ENCODE results near the gene LOXHD1.

LOXHD1 gene

DNA sequence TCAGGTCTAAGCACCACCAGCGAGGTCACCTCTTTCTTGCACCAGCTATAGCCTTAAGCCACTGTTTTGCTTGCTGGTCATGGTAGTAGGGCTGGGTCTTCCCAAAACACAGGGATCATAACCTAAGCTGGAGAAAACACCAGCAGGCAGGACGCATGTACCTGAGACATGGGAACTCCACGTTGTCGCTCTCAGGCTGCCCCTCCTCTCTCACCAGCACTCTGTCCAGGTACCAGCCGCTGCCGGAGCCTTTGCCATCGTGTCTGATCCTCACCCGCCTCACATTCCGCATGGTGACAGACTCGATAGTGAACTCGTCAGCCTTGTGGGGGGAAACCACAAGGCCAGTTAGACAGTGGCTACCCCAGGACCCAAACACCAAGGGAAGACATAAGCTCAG is 79.5 kb downstream of the LOXHD1 start:
- in situ Hi-C loops (cut with HindIII; ENCODE audit: low sequenced_read_pairs) = no loop called here

DNA sequence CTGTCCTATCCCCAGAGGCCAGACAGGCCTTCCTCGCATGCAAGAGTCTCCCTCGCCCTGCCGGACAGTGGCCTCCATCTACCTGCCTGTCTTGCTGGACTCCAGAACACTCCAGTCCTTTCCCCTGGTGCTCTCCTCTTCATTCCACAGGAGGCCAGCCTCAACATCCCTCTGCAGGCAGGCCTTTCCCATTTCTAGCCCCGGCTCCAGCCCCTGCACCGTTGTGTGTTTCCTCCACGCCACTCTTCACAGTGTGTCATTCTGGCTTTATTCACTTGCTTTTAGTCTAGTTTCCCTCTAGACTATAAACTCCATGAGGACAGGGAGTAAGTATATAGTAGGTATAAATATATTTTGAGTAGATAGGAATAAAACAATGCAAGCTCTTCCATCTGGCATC is 81.2 kb downstream of the LOXHD1 start:
- in situ Hi-C loops (cut with HindIII; ENCODE audit: low sequenced_read_pairs) = no loop called here

DNA sequence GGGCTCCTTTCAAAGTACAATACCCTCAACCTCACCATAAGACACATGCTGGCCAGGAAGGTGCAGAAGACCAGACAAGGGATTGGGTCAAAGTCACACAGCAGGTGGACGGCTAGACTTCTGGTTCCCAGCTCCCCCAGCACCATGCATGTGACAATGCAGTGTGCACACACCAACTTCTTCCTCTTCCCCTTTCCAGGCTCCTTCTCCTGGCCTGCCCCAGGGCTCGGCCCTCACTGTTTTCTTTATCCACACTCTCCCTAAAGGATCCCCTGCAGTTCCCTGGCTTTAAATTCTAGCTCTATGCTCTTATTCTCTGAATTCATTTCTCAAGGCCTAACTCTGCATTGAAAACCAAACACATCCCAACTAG is 82.3 kb downstream of the LOXHD1 start:
- in situ Hi-C loops (cut with HindIII; ENCODE audit: low sequenced_read_pairs) = no loop called here

DNA sequence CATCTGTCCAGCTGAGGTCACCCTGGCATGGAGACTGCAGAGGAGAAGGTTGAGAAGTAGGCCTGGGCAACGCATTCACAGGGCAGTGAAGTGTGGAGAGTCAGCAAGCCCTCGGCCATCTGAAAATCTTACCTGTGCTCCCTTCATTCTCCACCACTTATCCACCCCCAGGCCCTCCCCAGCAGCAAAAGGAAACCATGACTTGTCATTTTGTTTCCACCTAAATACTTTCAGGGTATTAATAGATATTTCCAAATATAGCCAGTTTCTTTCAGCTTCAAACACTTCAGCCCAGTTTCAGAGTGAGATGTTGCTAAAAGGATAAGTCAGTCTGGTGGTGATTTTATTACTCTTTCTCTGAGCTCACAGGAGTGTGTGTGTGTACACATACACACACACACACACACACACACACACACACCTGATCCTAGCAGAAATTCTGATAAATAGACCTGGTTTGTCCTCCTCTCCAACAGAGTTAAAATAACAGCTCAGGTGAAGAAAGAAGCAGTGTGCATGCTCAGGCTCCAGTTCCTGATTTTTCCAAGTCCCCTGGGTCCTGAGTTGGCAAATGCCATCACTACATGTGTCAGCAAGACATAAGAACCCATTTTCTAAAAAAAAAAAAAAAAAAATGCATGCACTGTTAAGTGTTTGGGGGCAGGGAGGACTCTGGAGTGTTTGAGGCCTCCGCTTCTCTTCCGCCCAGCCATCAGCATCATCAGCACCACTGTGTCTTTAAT is 82.8 kb downstream of the LOXHD1 start:
- in situ Hi-C loops (cut with HindIII; ENCODE audit: low sequenced_read_pairs) = no loop called here

DNA sequence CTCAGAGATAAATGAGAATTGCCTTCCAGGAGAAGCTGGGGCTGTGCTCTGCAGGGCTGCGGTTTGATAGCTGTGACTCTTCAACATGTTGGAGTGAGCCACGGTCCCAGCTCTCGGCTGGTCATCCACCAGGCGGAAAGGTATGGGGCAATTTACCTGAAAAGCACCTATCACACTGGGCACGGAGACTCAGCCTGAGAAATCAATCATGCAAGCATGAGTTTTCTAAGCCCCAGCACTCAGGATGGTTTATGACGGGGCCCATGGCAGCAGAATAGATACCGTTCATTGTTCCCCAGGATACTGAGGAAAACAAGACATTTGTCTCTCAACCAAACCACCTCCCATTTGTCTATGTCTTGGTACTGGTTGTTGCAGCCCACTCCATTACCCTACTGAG is 83.9 kb downstream of the LOXHD1 start:
- in situ Hi-C loops (cut with HindIII; ENCODE audit: low sequenced_read_pairs) = no loop called here

DNA sequence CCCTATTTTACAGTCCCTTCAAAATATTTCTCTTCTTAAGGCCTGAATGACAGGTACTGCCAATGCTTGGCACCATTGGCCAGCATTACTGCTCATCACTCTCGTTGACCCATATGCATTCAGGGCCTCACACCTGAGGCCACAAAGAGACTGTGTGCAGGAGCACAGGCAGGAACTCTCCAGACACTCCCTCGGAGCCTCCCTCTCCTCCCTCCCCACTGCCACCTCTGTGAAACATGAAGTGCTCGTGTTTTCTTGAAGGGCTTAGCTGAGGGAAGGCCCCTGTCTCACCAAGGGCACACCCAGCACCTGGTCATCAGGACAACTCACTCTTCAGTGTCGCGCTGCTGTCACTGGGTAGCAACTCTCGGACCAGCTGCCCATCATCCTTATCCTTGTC is 85.3 kb downstream of the LOXHD1 start:
- in situ Hi-C loops (cut with HindIII; ENCODE audit: low sequenced_read_pairs) = no loop called here

DNA sequence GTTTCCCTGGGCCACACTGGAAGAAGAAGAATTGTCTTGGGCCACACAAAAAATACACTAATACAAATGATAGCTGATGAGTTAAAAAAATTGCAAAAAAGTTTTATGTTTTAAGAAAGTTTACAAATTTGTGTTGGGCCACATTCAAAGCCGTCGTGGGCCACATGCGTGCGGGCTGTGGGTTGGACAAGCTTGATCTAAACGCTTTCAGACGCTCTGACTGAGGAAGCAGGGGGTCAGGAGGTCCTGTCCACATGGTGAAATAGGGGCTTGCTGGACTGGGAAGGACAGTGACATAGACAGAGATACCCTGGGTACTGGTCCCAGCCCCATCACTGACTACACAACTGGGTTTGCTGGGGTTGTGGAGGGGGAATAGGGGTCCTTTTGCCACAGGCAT is 86.4 kb downstream of the LOXHD1 start:
- in situ Hi-C loops (cut with HindIII; ENCODE audit: low sequenced_read_pairs) = no loop called here

DNA sequence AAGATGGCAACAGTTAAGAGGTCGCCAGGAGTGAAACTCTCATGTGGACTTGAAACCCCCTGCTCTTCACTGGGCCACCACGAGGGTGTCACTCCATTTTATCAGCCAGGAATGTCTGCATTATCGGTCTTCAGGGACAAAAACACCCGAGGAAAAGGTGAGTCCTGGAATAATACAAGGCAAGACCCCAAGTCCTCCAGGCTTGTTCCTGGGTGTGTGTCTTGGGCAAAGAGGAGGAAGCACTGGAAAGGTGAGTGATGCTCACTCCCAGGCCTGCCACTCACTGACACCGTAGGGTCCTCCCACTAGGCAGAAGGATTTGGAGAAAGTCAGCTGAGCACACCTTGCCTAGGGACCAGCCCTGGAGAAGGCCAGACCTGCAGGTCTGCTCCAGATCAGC is 86.9 kb downstream of the LOXHD1 start:
- in situ Hi-C loops (cut with HindIII; ENCODE audit: low sequenced_read_pairs) = no loop called here

DNA sequence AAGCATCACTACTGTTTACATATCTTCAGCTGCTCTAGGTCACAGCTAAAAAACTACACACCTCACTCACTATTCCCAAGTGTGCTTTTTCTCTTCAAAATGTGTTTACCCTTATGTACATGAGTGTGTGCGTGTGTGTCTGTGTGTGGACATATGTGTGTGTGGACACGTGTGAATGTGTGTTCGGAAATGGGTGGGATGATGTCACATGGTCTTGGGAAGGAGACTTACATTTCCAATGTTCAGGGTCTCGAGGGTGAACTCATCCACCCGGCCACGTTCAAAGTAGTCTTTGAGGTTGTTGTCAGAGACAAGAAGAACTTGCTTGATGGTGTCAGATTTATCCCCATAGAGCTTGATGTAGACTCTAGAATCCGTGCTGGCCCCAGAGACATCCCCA is 87.8 kb downstream of the LOXHD1 start:
- in situ Hi-C loops (cut with HindIII; ENCODE audit: low sequenced_read_pairs) = no loop called here

DNA sequence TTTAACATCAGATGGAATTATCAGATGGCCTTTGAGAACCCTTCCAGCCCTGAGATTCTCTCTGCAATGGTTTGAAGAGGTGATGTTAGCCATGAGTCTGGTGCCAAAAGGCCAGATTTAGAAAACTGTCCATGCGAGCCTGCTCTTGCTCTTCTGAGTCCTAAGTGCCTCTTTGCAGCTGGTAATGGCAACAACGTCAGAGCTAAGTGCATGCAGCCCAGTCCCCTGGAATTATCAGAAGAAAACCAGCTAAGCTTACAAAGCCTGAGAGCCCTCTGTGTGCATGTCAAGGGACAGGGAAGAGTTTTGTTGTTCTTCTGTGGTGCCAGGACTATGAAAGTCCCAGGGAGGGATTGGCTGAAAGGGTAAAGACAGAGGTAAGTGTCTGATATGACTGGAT is 89.8 kb downstream of the LOXHD1 start:
- in situ Hi-C loops (cut with HindIII; ENCODE audit: low sequenced_read_pairs) = no loop called here

DNA sequence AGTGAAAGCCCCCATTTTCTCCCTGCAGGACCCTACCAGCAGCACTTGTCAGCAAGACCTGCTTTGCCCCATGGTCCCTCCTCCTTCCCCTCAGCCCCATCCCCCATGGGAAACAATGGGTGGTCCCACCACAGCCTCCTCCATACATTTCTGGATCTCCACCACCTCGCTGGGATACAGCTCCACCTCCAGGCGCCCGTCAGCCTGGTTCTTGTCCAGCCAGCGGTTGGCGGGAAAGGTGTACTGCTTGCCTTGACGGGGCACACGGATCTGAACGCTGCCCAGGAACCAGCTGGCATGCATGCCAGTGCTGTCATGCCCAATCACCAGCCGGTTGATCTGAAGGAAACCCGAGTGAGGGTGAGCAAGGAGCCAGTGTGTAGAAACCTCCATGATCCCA is 90.9 kb downstream of the LOXHD1 start:
- in situ Hi-C loops (cut with HindIII; ENCODE audit: low sequenced_read_pairs) = no loop called here

DNA sequence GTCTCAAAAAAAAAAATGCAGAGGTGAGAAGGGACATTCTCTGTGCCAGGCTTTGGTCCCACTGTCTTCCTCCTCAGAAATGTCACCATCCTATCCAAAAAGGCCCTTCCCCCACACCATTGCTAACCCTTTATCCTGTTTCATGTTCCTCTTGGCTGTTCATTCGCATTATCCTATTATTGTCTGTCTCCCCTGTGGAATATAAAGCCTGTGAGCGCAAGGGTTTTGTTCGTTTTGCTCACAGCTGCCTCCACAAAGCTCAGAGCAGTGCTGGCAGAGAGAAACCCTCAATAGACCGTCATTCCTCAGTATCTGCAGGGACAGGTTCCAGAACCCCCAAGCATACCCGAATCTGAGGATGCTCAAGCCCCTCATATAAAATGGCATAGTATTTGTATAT is 91.8 kb downstream of the LOXHD1 start:
- in situ Hi-C loops (cut with HindIII; ENCODE audit: low sequenced_read_pairs) = no loop called here

DNA sequence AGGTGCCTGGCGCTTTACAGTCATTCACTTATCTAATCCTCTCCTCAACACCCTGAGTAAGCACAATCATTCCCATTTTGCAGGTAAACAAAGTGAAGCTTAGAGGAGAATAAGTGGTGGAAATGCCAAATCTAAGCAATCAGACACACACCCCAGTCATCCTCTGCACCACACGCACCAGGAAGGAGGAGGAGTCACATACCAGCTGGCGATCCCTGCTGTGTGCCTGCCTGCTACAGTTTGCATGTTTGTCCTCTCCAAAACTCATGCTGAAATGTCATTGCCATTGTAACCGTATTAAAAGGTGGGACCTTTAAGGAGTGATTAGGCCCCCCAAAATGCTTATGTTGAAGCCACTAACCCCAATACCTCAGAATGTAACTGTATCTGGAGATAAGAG is 93.7 kb downstream of the LOXHD1 start:
- in situ Hi-C loops (cut with HindIII; ENCODE audit: low sequenced_read_pairs) = no loop called here

DNA sequence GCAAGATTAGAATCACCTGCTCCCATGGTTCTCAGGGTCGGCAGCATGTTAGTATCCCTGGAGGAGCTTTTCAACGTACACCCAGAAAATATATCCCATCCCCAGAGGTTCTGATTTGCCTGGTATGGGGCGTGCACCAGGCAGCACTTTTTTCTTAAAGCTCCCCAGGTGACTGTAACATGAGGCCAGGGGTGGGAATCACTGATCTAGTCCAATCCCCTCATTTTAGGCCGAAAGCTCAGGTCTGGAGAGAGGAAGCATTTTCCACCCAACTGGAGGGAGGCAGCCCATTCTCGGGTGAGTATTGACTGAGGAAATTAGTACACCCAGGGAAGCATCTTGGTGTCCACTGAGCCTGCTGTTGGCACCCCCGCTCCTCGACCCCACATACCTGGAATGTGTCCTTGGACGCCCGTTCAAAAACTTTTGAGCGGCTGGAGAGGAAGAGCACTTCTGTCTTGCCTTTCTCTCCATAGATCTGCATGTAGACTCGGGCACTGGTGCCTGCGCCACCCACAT is 94.3 kb downstream of the LOXHD1 start:
- in situ Hi-C loops (cut with HindIII; ENCODE audit: low sequenced_read_pairs) = no loop called here

DNA sequence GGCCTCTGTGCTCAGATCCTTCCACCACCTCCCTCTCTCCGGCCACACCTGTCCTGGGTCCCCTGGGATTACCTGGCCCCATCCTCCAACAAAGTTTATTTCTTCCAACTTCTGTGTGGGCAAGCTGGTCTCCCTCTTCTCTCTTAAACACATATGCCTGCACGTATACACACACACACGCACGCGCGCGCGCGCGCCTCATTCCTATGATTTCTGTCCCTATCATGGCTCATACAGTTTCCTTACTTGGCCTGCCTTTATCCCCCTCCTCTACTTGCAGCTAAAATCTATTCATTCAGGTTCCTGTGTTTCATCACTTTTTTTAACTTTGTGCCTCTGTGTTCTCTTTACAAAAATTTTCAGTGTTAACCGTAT is 96.4 kb downstream of the LOXHD1 start:
- in situ Hi-C loops (cut with HindIII; ENCODE audit: low sequenced_read_pairs) = no loop called here

DNA sequence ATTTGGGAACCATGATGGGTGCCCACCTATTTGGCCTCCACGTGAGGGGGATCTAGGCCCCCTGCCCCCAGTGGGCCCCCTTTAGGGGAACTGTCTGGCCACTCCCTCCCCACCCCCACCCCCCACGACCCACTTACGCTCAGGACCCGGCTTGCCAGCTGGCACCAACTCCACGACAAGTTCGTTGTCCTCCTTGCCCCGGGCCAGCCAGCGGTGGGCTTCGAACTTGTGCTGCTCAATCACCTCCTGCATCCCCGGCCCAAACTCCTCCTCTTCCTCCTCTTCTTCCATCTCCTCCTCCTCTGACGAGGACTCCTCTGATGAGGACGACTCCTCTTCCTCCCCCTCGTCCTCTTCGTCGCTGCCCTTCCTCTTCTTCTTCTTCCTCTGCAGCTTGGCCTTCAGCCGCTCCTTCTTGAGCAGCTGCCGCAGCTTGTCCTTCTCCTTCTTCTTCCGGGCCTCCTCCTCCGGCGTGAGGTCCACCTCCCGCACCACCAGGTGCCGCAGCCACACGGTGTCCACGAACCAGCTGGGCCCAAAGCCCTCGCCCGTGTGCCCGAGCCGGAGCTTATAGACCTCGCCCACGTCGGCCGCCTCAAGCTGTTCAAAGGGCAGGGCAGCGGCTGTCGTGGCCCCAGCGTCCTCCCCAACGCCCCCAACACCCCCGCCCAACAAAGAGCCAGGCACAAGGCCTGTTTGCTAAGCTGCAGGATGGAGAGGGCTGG is 96.9 kb downstream of the LOXHD1 start:
- in situ Hi-C loops (cut with HindIII; ENCODE audit: low sequenced_read_pairs) = no loop called here

DNA sequence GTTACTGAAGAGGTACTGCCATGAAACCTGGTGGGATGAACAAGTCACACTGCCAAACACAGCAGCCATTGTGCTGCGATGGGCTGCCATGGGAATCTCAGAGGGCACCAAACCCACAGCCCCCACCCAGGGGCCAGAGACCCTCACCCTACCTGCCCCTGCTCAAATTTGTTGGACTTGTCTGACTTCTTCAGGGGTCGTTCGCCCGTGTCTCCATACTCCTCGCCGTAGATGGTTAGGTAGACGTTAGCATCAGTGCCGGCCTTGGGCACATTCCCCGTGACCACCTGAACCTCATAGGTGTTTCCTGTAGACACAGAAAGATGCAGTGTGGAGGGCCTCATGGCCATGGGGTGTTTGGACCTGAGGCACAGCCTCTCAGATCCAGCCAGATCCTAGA is 97.7 kb downstream of the LOXHD1 start:
- in situ Hi-C loops (cut with HindIII; ENCODE audit: low sequenced_read_pairs) = no loop called here

DNA sequence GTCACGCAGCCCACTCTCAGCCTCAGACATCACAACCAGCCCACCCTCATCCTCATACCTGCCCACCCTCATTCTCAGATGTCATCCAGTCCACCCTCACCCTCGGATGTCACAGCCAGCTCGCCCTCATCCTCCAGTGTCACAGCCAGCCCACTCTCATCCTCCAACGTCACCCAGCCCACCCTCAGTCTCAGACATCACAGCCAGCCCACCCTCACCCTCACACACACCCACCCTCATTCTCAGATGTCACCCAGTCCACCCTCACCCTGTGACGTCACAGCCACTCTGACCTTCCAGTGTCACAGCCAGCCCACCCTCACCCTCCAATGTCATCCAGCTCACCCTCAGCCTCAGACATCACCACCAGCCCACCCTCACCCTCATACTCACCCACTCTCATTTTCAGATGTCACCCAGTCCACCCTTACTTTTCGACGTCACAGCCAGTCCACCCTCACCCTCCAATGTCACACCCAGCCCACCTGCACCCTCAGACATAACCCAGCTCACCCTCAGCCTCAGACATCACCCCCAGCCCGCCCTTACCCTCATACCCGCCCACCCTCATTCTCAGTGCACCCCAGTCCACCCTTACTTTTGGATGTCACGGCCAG is 100.3 kb downstream of the LOXHD1 start:
- in situ Hi-C loops (cut with HindIII; ENCODE audit: low sequenced_read_pairs) = no loop called here

DNA sequence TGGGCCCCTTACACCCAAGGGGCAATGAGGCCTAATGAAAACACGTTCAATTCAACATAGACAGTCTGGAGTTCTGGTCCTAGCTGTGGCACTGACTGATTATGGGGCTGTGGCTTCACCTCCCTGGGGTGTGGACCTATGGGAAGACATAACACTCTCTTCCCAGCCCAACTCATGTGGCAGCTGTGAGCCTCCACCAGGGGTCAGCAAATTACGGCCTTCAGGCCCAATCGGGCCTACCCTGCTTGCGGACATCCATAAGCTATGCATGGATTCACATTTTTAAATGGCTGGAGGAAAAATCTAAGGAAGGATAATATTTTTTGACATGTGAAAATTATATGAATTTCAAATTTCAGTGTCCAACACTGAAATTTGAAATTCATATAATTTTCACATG is 101.3 kb downstream of the LOXHD1 start:
- in situ Hi-C loops (cut with HindIII; ENCODE audit: low sequenced_read_pairs) = no loop called here

DNA sequence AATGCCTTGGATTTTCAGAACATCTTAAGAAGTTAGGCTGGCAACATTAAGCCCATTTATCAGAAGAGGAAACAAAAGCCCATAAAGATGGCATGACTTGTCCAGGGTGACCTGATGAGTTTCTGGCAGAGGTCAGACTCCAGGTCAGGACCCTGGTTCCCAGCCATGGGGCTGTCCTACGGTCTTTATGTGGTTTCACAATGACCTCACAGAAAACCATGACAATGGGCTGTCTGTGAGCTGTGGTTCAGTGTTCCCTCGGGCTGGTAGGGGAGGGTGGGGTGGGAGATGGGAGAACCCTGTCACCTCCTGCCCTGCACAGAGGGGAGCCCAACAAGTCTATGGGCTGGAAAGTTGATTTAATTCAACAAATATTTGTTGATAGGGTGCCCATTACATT is 101.8 kb downstream of the LOXHD1 start:
- in situ Hi-C loops (cut with HindIII; ENCODE audit: low sequenced_read_pairs) = no loop called here

DNA sequence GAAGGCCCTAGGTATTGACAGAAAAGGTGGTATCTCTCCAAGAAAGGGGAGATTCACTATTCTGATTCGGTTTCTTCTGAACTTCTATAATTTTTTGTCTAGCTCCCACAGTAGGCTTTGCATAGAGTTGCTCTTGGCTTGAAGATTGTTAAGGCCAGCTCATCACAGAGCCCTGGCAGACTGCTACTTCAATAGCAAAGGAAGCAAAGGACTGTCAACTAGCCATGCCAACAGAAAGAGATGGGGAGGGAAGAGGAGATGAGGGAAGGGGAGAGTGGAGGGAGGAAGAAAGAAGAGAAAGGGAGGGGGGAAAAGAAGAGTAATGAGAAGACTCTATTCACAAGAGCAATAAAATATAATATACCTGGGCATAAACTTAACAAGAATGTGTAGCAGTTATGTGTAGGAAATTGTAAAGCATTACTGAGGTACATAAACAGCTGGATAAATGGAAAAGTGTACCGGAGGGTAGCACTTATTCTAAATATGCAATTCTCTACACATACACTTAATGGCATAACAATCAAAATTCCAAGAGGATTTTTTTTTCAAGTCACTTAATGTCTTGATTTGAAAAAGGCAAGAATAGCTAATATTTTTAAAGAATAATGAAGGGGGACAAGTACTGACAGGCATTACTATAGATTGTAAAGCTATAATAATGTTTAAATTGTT is 102.5 kb downstream of the LOXHD1 start:
- in situ Hi-C loops (cut with HindIII; ENCODE audit: low sequenced_read_pairs) = no loop called here

DNA sequence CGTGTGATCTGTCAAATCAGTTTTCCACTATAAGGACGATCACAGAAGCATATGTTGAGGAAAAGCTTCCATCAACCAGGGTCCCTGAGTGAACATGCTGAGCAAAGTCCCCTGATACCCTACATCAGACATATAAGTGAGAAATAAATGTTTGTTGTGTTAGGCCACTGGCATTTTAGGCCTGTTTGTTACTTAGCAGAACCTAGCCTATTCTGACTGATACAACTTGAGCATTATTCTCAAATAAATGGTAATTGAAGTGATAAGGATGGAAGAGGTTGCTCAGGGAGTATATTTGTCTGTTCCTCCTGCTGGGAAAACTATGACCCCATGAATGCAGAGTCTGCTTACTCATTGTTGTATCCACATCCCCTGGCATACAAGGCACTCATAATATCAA is 106.4 kb downstream of the LOXHD1 start:
- in situ Hi-C loops (cut with HindIII; ENCODE audit: low sequenced_read_pairs) = no loop called here
